GM08714 (cell line): Measurements from ENCODE around the gene TMTC3.

Experiments used
- H3K4me3 ChIP-seq: fragments of 200-500 bp; sonication (Bioruptor generic); 2 replicates; pipeline ENCODE4 v1.5.1; 2014; ENCODE audit warnings: mild to moderate bottlenecking, low read length, inconsistent platforms
- ZNF274 ChIP-seq: IDR thresholded peaks from 2 replicates; pipeline ENCODE4 v1.6.1; 2012; ENCODE audit warnings: mild to moderate bottlenecking, low read depth, low read length

The TMTC3 gene

GRCh38 chr12:88235183-88235833, 93.2 kb downstream of the TMTC3 start:
- no peak overlapping the region for H3K4me3 ChIP-seq
- TF ChIP-seq ZNF274, result no peak

GRCh38 chr12:88237954-88238353, 95.8 kb downstream of the TMTC3 start:
- no peak overlapping the region for H3K4me3 ChIP-seq
- TF ChIP-seq ZNF274, result no peak

- TF ChIP-seq ZNF274, result no peak
- no peak overlapping the region for H3K4me3 ChIP-seq
Measured at GRCh38 chr12:88238406-88238805, 96.3 kb downstream of the TMTC3 start.

GRCh38 chr12:88241862-88242570, 99.9 kb downstream of the TMTC3 start:
- no peak for TF ChIP-seq ZNF274
- no peak overlapping the region for H3K4me3 ChIP-seq

- TF ChIP-seq ZNF274, result no peak
- H3K4me3 ChIP-seq, result no peak overlapping the region
Measured at GRCh38 chr12:88242571-88242925, 100.4 kb downstream of the TMTC3 start.

GRCh38 chr12:88242939-88243338, 100.8 kb downstream of the TMTC3 start:
- H3K4me3 ChIP-seq, result no peak overlapping the region
- no peak for TF ChIP-seq ZNF274

GRCh38 chr12:88243982-88244381, 101.9 kb downstream of the TMTC3 start:
- TF ChIP-seq ZNF274, result no peak
- no peak overlapping the region for H3K4me3 ChIP-seq

GRCh38 chr12:88245905-88246304, 103.8 kb downstream of the TMTC3 start:
- no peak overlapping the region for H3K4me3 ChIP-seq
- no peak for TF ChIP-seq ZNF274

GRCh38 chr12:88247241-88247643, 105.1 kb downstream of the TMTC3 start:
- TF ChIP-seq ZNF274, result no peak
- no peak overlapping the region for H3K4me3 ChIP-seq

- H3K4me3 ChIP-seq, result no peak overlapping the region
- TF ChIP-seq ZNF274, result no peak
Measured at GRCh38 chr12:88248606-88249005, 106.5 kb downstream of the TMTC3 start.
